OCI-LY3 (cell line): ENCODE measurements around the gene TTC24.

Experiments
- H2AFZ ChIP-seq: fragments of 200-600, 300-600 bp; shearing (Covaris generic); 2 replicates; pipeline ENCODE4 v1.6.0; 2014; ENCODE audit warnings: antibody characterized with exemption, low read depth, low read length
- H3K27ac ChIP-seq: fragments of 200-600, 300-600 bp; sonication (generic); 2 replicates; pipeline ENCODE4 v1.5.1; 2014; ENCODE audit warnings: mild to moderate bottlenecking, low read length, moderate library complexity, mixed read lengths
- H3K27me3 ChIP-seq: fragments of 200-600, 300-600 bp; sonication (generic); 2 replicates; pipeline ENCODE4 v1.6.1; 2014; ENCODE audit warnings: low read depth, low read length, mixed read lengths
- H3K36me3 ChIP-seq: fragments of 200-600, 300-600 bp; sonication (generic); replicated peaks from 2 replicates; pipeline ENCODE3; 2014; ENCODE audit warnings: low read depth, low read length, mixed read lengths
- H3K4me1 ChIP-seq: fragments of 300-600, 200-600 bp; sonication (generic); 2 replicates; pipeline ENCODE4 v1.6.1; 2014; ENCODE audit warnings: low read length, mixed read lengths
- H3K4me2 ChIP-seq: fragments of 200-600, 300-600 bp; sonication (generic); 2 replicates; pipeline ENCODE4 v1.6.1; 2014; ENCODE audit warnings: low read length, mixed read lengths
- H3K4me3 ChIP-seq: fragments of 300-600, 200-600 bp; sonication (generic); 2 replicates; pipeline ENCODE4 v1.5.1; 2014; ENCODE audit warnings: antibody characterized with exemption, mild to moderate bottlenecking, low read length, moderate library complexity
- H3K79me2 ChIP-seq: fragments of 300-600, 200-600 bp; shearing (Covaris generic); 2 replicates; pipeline ENCODE4 v1.6.1; 2014; ENCODE audit warnings: mild to moderate bottlenecking, low read length, mixed read lengths
- H3K9ac ChIP-seq: fragments of 300-600, 200-600 bp; shearing (Covaris generic); 2 replicates; pipeline ENCODE4 v1.6.0; 2014; ENCODE audit warnings: mild to moderate bottlenecking, low read length, moderate library complexity
- H3K9me3 ChIP-seq: fragments of 200-600, 300-600 bp; shearing (Covaris generic); 2 replicates; pipeline ENCODE4 v1.6.1; 2014; ENCODE audit warnings: low read length, mixed read lengths; ENCODE audit not compliant: insufficient read depth
- H4K20me1 ChIP-seq: fragments of 200-600, 300-600 bp; sonication (generic); 2 replicates; pipeline ENCODE4 v1.6.1; 2016; ENCODE audit warnings: low read length, mixed read lengths; ENCODE audit not compliant: insufficient read depth
- CTCF ChIP-seq: fragments of 200-600, 300-600 bp; sonication (generic); IDR thresholded peaks from 2 replicates; pipeline ENCODE4 v1.5.1; 2014; ENCODE audit warnings: antibody characterized with exemption, low read length, low read depth
- EZH2phosphoT487 ChIP-seq: fragments of 200-600 bp; shearing (Covaris generic); IDR thresholded peaks from 2 replicates; pipeline ENCODE4 v1.6.1; 2018; ENCODE audit warnings: antibody characterized with exemption, mixed run types, low read depth

The TTC24 gene

GRCh38 chr1:156547434-156547833 is 32.1 kb upstream of the TTC24 start:
- Histone ChIP-seq H3K9ac (no peak overlapping the region), H4K20me1 (no peaks in the 10 kb centered on the region), H2AFZ (no peak overlapping the region), H3K4me2 (no peak overlapping the region), H3K27ac (no peak overlapping the region), H3K4me1 (no peaks in the 10 kb centered on the region), H3K9me3 (no peaks in the 10 kb centered on the region), H3K27me3 (no peaks in the 10 kb centered on the region), H3K36me3 (no peaks in the 10 kb centered on the region), H3K4me3 (no peak overlapping the region), H3K79me2 (no peaks in the 10 kb centered on the region)
- no peak for TF ChIP-seq CTCF
- no peak for TF ChIP-seq EZH2phosphoT487

GRCh38 chr1:156547982-156548381 is 31.5 kb upstream of the TTC24 start:
- TF ChIP-seq EZH2phosphoT487 = no peak
- no peak for TF ChIP-seq CTCF
- H3K9me3 ChIP-seq = no peaks in the 10 kb centered on the region
- H3K4me3 ChIP-seq = no peak overlapping the region
- H3K27ac ChIP-seq = no peak overlapping the region
- H3K4me1 ChIP-seq = no peaks in the 10 kb centered on the region
- H4K20me1 ChIP-seq = no peaks in the 10 kb centered on the region
- H3K79me2 ChIP-seq = no peaks in the 10 kb centered on the region
- no peak overlapping the region for H2AFZ ChIP-seq
- H3K27me3 ChIP-seq = no peaks in the 10 kb centered on the region
- H3K36me3 ChIP-seq = no peaks in the 10 kb centered on the region
- H3K9ac ChIP-seq = no peak overlapping the region
- no peak overlapping the region for H3K4me2 ChIP-seq

- Histone ChIP-seq H3K27ac (no peak overlapping the region), H3K27me3 (no peaks in the 10 kb centered on the region), H3K4me2 (no peak overlapping the region), H3K4me3 (no peak overlapping the region), H2AFZ (no peak overlapping the region), H3K4me1 (0 out of 2 replicates have a peak, but pooled peaks cover 3% of the 10 kb centered on the region), H3K9ac (no peak overlapping the region), H4K20me1 (no peaks in the 10 kb centered on the region), H3K36me3 (no peaks in the 10 kb centered on the region), H3K9me3 (no peaks in the 10 kb centered on the region), H3K79me2 (no peaks in the 10 kb centered on the region)
- TF ChIP-seq EZH2phosphoT487 = no peak
- no peak for TF ChIP-seq CTCF
Measured at GRCh38 chr1:156549390-156549789, 30.1 kb upstream of the TTC24 start.

GRCh38 chr1:156549831-156550230 is 29.7 kb upstream of the TTC24 start:
- TF ChIP-seq CTCF (no peak), EZH2phosphoT487 (no peak)
- Histone ChIP-seq H3K9me3 (no peaks in the 10 kb centered on the region), H3K27me3 (no peaks in the 10 kb centered on the region), H3K4me2 (no peak overlapping the region), H4K20me1 (no peaks in the 10 kb centered on the region), H3K36me3 (no peaks in the 10 kb centered on the region), H3K4me3 (no peak overlapping the region), H3K27ac (no peak overlapping the region), H2AFZ (no peak overlapping the region), H3K4me1 (0 out of 2 replicates have a peak, but pooled peaks cover 3% of the 10 kb centered on the region), H3K9ac (no peak overlapping the region), H3K79me2 (no peaks in the 10 kb centered on the region)
